HG03342 (cell line): ENCODE measurements around the gene PAX6.

Source experiments
- ATAC-seq: cut with Tn5 transposase; IDR thresholded peaks from one replicate; pipeline ENCODE4 v1.9.1; 2021; ENCODE audit warnings: mild to moderate bottlenecking, moderate library complexity; ENCODE audit not compliant: unreplicated experiment

Gene PAX6

DNA sequence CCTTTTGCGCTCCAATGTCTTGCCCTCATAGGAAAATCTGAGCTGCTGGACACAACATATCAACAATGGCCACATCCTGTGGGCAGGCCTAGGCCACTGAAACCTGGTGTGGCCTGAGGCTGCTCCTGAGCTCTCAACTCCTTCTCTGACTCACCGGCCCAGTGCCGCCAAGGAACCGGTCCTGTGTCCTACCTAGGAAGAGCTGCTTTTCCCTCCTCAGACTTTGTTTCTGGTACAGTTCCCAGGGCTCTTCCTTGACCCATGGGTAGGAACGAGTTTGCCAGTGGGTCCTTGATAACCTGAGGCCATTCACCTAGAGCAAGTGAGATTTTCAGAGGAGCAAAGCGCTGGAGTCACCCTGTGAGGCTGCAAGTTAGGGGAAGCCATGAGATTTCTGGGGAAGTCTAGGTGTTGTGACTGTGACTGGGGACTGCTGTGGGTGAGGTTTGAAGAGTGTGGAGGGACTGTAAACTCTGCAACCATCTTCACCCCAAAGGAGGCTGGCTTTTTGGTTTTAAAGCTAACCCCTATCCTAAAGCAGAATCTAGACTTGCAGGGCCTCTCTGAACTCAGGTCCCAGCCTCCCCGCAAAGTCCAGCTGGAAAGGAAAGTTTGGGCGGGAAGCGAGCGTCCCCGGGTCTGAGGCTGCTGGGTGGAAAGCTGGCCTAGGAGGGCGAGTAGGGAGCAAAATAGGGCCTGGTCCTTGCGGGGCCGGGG is 12.0 kb upstream of the PAX6 start:
- no peak for ATAC-seq

DNA sequence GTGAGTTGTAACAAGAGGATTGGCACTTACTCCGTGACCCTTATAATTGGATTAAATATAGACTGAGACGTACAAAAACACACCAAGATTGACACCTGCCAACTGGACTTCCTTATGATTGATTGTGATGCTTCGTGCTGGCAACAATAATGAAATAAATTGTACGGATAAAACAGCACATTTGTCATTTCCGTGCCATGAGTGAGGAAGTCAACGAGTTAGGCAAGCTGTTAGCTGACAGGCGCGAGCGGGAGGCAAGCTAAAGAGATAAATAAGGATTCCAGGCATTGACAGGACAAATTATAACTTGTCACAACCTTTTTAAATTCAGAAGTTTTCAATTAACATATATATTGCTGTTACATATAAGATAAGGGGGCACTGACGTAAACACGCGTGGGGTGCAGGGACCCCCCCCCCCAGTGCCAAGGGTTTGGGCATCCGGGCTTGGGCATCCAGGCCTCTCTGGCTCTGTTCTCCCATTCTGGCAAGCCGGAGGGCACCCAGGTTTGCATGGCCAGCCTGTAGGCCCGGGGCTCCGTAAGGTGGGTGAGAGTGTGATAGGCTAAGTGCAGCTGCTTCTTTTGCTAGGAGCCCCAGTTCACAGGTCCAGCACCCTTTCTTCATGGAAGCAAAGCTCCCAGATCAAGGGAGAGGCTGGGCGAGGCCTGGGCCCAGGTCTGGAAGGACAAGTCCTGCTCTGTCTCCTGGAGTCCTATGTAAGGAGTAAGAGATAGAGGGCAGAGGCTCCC is 11.2 kb upstream of the PAX6 start:
- no peak for ATAC-seq

DNA sequence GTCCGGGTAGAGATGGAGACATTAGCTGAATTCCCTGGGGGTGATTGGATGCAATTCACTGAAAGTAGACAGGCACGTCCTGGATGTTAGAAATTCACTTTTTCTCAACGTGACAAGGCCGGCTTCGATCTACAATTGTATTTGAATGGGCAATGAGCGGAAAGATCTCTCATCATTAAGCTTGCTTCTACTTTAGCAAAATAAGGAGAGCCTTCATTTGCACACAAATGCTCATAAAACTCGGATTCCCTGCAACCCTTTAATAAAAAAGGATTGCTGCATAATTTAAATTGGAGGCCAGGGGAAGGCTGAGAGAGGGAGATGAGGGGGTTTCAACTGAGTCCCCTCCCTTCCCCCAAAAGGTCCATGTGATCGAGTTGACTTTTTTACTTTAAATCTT is 10.6 kb upstream of the PAX6 start:
- no peak for ATAC-seq

DNA sequence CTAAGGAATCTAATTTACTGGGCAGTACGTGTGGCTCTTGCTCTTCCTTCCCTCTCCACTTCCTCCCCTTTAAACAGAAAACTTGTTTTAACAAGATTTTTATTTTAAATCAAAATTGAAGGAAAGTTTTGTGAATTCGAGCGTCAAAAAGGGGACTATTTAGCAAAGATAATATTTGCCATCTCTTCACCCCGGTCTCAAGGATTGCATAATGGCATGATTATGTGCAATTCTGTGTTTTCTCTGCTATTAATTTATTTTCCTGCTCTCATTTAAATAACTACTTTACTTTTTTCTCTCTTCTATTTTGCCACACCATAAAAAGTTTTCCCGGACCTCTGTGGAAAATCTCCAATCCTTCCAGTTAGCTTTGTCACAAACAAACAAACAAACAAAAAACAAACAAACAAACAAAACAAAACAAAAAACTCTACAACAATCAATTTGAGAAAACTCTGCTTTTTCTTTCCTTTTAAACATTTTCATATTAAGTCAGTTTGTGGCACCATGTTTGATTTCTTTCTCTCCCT is 10.2 kb upstream of the PAX6 start:
- ATAC-seq, result no peak

DNA sequence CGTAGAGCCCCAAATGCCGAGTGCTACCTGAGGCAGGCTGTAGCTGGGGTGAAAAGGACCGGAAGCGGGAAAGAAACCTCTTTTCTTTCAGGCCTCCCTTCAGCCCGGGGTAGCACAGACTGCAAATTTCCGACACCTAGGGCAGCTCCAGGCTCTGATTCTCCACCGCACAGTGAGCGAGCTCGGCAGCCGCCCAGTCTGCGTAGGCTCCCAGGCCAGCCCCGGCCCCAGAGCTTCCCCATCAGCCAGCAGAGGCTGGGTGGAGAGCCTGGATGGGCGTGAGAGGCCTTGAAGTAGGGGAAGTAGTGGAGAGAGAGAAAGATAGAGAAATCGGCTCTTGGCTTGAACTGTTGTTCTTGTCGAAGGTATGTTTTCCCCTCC is 9.3 kb upstream of the PAX6 start:
- ATAC-seq, result no peak

DNA sequence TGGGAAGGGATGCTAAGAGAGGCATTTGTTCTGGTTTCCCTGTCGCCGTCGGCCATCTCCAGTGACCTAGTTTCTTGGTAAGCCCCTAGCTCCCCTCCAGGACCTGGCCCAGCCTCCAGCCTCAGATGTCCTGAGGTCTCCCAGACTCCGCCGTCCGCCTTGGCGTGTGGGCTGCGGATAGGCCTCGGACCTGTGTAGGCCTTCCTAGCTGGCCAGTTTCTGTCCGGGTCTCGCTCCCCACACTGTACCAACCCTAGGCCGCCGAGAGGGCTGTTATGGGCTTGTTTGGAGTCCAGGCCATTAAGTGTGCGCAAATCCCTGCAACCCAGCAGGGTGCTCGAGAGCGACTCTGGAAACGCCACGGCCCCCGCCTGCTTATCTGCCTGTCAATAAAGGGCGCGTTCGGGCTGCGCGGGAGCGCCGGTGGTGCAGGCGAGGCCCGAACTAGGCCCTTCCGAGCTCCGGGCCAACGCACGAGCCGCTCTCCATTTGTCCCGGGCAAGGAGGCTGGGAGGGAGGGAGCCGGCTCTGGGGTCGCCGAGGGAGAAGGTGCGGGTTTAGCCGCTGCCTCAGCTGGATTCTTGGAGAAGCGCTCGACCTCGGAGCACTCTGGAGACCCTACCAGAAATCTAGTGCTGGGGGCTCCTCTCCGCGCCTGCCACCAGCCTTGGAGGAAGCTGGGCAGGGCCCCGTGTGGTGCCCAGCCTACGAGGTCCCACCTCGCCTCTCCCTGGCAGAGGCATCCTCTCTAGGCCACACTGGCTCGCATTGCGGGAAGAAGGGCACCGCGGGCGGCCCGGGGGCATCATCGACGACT is 8.7 kb upstream of the PAX6 start:
- no peak for ATAC-seq

DNA sequence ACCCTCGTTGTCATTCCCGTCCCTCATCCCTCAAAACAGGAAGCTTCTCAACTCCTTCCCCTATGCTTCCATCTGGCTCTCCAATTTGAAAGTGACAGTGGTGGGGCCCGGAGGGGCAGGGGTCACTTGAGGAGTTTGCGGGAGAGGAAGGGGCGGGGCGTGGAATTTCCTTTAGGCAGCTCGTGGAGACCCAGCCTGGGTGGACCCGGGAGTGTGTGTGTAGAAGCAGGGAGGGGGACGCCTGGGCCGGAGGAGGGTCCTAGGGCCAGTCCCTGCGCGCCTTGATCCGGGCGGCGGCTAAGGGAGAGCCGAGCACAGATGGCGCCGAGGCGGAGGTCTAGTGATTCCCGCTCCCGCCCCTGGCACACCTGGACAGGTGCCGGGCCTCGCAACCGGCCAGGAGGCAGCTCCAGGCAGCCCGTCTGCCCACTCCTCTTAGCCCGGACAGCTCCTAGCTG is 7.8 kb upstream of the PAX6 start:
- ATAC-seq, result no peak

DNA sequence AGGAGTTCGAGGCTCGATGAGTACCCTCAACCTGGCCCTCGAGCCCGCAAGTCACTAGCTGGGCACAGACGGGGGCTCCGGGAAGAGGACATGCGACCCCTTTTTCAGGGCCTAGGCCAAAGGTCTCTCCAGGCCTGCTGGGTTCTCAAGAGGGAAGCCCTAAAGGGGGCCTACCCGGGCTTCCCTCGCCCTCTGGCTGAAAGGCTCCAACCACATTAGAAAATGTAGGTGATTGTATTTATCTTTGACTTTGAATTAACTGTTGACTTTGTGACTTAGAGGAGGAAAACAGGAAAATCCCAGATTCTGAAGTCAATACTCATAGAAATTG is 7.3 kb upstream of the PAX6 start:
- ATAC-seq, result no peak

DNA sequence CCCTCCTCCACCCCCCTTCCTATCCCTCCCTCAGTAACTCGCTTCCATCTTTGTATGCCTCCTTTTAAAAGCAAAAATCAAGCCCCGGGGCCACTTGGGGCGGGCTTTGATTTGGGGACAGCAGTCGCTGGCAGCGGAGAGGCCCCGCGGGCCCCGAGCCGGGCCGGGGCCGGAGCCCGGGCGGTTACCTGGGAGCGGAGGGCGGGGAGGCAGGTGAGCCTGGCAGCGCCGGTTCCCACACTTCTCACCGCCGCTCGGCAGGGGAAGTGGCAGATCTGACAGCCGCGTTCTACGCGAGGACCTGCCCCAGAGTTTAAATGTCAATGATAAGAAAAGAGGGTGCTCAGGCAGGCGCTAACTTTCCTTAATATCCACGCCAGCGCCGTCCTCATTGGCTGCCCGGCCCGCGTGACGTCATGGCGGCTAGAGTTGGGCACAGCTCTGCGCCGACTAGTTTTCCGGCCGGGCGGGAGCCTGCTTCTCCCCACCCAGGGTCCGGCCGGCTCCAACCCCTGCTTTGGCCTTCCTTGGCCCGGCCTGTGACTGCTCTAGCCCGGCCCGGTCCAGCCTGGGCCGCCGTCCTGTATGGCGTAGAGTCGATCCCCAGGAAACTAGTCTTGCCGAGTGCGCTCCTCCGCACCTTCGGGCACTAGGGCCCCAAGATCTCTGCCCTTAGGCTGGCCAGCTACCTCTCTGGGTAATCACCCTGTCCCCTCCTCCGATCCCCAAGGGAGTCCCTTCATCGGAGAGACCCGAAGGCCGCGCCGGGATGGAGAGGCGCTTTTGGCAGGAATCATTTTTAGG is 6.7 kb upstream of the PAX6 start:
- no peak for ATAC-seq

DNA sequence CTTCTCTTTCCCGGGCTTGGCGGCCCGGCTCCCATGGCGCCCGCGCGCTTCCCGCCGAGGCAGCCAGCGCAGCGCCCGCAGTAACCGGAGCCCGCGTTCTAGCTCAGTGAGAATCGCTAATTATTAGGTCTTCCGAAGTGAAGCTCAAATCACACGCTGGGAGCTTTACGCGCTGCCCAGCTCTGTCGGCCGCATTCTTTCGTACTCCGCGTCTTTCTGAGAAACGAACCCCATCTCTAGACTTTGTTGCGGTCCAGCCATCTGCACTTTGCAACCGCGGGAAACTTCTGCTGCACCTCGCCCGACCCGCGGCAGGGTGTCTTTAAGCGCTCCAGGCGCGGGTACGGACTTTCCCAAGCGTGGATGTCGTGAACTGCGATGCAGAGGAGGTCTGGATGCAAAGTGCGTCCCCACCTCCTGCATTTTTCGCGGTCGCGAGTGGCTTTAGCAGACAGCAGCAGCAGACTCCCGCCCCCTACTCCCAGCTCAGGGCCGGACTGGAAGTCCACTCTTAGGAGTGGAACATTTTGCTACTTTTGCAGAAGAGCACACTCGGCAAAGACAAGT is 6.0 kb upstream of the PAX6 start:
- no peak for ATAC-seq

DNA sequence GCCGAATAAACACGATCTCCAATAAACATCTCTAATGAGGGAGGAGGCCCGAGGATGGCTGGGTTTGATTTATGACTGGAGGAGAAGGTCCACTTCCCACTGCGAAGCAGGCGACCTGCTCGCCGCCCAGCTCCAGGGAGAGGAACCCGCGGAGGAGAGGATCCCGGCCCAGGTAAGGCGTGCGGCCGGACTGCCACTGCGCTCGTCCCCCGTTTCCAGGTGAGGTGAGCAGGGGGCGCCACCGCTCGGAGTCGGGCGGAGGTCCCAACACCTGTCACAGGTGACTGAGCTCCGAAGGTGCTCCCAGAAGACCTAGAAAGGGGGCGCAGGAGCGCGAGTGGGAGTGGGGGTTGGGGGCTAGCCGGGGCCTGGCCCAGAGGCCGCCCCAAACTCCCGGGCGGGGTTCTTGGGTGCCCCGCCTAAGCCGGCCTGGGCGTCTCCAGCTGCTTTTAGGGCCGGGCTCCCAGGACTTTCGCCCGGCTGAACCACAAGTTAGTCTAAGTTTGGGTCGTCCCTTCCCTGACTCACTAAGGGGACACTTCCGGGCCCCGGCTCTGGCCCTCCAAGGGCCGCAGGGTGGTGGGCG is 5.4 kb upstream of the PAX6 start:
- ATAC-seq, result no peak

DNA sequence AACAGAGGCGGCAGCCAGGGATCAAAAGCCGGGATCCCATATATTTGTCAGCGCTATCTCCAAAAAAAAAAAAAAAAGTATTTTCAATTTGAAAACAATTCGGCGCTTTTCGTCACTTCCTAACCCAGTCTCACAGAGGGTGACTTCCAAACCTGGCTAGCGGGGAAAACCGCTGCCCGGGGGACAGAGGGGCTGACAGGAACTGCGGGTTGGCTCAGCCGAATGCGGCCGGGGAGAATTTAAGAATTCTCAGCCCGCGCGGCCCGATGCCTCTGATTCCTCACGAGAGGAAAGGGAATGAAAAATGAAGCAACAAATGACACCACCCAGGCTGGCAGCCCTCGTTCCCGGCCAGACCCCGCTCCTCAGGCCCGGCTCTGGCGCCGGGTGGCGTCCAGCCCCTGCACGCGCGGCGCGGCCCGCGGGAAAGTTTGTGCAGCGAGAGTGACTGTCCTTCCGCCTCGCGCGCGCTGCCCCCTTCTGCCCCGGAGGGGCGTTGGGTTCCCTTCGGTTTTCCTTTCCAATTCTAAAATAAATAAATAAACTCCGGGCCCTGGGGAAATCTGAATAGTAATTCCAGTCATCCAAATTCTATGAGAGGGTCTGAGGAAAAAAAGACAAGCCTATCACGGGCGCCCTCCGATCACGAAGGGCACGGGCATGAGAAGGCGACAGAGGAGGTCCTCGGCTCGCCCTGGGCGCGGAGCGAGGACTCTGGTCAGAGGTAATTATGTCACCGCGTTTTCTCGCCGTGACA is 4.8 kb upstream of the PAX6 start:
- no peak for ATAC-seq

DNA sequence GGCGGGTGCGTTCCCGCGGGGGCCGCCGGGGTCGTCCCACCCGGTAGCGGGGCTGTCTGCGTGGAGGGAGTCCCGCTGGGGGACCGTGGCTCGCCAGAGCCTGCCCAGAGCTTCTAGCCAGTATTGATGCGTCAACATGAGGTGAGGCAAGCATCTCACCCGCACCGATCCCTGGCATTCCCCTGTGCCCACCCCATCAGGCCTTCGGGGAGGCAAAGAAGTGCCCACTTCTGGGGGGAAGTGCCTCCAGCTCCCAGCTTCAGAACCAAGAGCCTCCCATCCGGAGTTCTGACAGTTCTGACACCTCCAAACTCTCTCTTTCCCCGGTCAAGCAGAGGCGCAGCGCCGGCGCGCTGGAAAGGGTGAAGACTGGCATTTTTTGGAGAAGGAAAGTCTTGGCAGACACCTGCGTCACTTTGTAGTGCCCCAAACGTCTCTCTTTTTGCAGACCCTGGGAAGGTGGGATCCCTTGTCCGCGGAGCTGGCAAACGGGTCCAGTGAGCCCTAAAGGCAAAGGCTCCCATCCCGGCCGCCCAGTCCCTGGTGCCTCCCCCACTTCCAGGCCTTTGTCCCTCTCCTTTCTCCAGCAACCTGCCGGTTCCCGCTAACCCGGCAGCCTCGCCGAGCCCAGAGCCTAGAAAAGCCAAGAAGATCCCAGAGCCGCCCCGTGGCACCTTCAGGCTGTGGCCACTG is 3.2 kb upstream of the PAX6 start:
- no peak for ATAC-seq

DNA sequence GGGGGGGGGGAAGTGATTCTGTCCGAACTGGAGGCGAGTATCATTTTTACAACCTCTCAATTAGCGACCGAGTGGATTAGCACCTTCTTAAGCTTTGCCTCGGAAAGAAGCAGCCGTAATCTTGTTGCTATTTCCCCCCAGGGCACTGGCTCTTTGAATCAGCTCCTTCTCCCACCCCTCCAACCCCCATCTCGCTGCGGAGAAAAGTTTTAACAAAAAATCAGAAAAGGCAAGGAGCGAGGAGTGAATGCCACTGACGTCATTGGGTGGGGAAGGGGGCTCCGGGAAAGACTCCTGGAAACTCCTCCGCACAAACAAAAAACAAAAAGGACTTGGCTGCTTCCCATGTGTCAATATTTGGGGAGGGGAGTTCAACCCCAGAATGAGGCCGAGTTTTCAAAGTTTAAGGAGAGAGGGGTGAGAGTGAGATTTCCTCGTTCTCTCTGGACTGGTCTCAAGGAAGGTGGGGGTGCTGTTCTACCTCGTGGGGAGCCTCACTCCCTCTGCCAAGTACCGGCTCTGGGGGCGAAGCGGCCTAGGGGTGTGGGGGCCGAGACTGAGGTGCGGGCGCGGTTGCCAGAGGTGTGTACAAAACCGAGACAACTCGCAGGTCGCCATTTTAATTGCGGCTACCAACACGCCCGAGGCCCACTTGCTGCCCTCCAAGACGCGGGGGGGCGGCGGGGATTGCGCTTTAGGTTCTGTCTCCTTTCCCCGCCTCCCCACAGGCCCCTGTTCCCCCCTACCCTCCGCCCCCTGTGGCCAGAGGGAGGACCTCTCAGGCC is 2.5 kb upstream of the PAX6 start:
- ATAC-seq, result no peak

DNA sequence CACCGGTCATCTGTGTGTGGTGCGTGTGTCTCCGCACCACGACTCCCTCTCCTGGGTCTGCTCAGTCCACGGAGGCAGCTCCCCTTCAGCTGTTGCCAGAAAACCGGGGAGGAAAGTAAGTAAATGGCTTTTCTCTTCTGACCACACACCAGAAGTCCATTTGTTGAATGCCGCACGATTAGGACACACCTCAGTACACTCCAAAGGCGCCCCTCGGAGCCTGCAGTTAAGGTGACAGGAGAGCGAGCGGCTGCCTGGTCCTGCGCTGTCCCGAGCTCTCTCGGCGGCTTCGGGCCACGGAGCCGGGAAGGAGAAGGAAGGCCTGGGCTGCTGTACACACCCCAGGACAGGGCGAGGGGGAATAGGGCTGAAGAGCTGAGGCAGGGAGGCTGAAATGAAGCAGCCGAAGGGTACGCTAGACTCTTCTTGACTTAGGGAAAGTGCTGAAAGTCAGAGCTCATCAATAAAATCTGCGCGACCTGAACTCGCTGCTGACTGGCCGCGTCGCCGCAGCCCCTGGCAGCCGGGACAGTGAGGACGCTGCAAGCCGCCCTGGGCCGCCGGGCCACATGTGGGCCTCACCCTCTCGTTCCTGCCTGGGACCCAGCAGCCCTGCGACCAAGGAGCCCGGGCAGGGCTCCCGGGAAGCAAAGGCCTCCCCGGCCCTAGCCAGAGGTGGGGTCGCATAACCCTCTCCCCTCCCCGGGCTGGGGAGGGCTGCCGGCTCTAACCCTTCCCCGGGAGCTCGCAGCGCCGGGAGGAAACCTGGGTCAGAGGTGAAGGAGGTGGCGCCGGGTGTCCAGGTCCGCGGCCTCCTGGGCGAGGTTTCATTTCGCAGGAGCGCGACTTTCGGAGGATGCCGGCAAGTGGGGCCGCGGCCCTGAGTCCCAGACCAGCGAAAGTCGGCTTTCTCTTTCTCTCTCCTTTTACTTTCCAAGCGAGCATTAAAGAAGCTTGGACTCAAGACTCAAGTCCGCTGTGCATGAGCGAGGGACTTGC is 1.6 kb upstream of the PAX6 start:
- no peak for ATAC-seq

DNA sequence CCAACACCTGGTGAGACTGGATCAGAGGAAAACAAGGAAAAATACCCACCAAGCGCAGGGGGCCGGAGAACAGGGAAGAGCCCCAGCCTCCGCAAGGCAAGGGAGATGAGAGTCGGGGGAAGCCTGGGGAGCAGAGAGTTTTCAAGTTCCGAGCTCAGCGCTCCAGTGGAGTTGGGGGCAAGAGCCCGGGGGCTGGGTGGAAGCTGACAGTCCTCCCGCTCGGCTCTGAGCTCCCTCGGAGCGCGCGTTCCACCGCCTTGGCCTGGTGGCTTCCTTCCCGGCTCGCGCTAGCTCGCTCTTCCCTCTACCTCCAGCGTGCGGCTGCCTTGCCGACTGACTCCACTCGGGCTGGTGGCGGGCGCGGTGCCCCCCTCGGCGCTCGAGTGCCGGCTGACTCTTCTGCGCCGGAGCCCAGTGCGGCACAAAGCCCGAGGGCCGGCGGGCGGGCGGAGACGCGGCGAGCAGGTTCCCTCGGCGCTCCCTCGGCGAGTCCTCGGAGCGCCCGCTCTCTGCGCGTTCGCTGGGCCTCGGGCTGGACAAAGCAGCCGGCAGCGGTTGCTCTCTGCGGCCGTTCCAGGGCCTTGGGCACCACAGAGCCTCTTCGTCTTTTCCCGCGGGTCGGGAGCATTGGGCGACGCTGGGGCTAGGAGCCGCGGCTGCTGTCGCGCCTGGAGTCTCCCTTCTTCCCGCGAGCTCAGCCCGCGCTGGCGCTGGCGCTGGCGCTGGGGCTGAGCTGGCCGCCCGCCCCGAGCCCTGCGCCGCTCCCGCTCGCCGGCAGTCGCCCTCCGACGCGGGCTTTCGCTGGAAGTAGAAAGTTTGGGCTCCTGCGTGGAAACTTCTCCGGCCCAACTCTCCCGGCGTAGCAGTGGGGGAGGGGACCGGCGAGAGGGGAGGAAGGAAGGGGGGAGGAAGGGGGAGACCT is 1.0 kb downstream of the PAX6 start:
- ATAC-seq, result no peak
